A549 treated with DMSO at 1 μM for 4 hours (cell line): ENCODE measurements around the gene TMEM186. TPM values are rescaled to one million over a fixed set of nuclear protein-coding genes. Genes with fewer than 3 reads are reported as not detected.

Source experiments
- total RNA-seq: library from RNA; stranded (reverse); fragments of 200-300 nt; extraction: Qiagen RNA extraction; gene quantifications from 5 replicates; pipeline ENCODE4 v1.2.3, GENCODE V29; 2022; ENCODE audit warnings: low read depth

The TMEM186 gene
- 13.4 to 14.4 TPM (median 13.7 TPM) in 5 replicates for total RNA-seq

GRCh38 chr16:8797364-8798173, at the start of gene TMEM186, which contains the start of gene PMM2:
Gene TMEM186, minus strand, starts transcription at chr16:8797639. Its CDS starts 25 bp downstream, at chr16:8797614.
Gene PMM2, plus strand, starts transcription at chr16:8797839. Its CDS starts 44 bp downstream, at chr16:8797883.

Other genes with a start within 250 kb of the TMEM186 start
- not detected in 5 replicates for gene TMEM114, start 207.1 kb downstream of the TMEM186 start, total RNA-seq
- gene METTL22, start 175.9 kb downstream of the TMEM186 start, total RNA-seq = 22.3 to 26.1 TPM (median 25.4 TPM) in 5 replicates
- 0.32 to 0.75 TPM (median 0.52 TPM) in 5 replicates for gene ABAT, start 123.0 kb downstream of the TMEM186 start, total RNA-seq
- gene PMM2, start 200 bp upstream of the TMEM186 start, total RNA-seq = 91.2 to 106 TPM (median 95.3 TPM) in 5 replicates
- gene CARHSP1, start 71.4 kb upstream of the TMEM186 start, total RNA-seq = 127 to 151 TPM (median 134 TPM) in 5 replicates
- gene LITAFD, start 84.7 kb upstream of the TMEM186 start, total RNA-seq = not detected in 5 replicates
- gene USP7, start 166.3 kb upstream of the TMEM186 start, total RNA-seq = 75.4 to 97.5 TPM (median 91.5 TPM) in 5 replicates